HG02840 (cell line): Measurements from ENCODE around the gene COL27A1.

Experiments used
- ATAC-seq: cut with Tn5 transposase; IDR thresholded peaks from one replicate; pipeline ENCODE4 v1.9.1; 2021; ENCODE audit warnings: mild to moderate bottlenecking, moderate library complexity, moderate number of reproducible peaks; ENCODE audit not compliant: unreplicated experiment, low FRiP score

Gene COL27A1

DNA sequence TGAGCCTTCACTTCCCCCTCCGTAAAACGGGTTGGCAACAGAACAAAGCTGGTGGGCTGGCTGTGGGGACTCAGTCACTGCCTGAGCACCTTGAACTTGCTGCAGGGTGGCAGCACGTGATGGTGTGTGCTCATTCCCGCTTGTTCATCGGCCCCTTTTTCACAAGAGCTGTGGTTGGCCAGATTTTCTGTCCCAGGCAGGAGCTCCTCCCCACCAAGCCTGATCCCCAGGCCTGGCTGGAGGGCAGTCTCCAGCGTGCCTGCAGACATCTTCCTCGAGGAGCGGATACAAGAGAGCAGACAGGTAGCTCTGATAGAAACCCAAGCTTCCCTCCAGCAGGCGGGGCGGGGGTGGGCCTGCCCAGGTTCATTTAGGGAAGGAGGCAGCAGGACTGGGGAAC lies 105.7 kb downstream of the COL27A1 start:
- no peak for ATAC-seq

DNA sequence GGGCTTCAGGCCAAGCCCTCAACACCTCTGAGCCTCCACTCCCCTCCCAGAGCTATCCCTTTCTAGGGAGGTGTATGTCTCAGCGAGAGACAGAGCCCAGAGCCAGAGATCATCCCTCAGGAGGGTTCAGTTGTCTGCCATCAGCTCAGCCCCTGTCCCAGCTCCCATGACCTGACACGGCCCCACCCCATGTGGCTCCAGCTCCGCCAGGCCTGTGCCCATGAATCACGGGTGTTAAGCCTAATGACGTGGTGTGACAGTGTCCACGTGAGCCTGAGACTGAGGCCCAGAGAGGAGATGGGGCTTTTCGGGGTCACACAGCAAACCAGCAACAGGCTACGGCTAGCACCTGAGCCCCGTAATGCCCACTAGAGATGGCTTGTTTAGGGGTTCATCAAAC lies 106.7 kb downstream of the COL27A1 start:
- no peak for ATAC-seq

- ATAC-seq = no peak
These were observed 108.6 kb downstream of the COL27A1 start for GRCh38 chr9:114263853-114264510.

- no peak for ATAC-seq
These were observed 109.6 kb downstream of the COL27A1 start for GRCh38 chr9:114264806-114265550.

DNA sequence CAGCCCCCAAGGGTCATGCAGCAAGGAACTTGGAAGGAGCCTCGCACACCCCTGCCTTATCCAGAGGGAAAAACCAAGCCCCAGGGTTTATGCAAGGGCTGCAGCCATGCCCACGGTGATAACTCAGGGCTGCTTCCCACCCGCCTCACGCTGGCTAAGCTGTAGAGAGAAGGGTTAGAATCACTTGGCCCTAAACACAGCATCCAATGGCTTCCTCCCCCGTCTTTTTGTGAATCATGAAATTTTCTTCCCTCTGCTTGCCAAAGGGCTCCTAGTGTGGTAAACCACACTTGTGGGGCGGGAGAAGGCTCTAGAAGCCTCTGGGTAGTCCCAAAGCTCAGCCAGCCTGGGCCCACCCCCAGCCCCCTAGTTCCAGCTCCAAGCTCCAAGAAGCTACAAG lies 111.6 kb downstream of the COL27A1 start:
- ATAC-seq = no peak

DNA sequence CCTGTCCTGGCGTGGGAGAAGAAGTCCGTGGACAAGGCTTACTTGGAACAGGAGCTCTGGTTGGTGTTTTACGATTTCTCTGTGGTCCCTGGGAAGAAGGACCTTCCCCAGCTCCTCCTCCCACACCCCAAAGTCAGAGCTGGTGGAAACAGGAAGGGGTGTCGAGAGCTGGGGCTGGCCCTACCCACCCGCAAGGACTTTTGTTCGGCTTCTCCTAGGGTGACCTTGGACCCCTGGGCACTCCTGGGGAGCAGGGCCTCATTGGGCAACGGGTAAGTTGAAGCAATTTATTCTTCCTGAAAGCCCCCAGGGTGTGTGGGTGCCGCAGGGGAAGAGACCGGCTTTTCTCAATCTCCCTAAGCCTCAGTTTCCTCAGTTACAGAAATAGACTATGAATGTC lies 113.7 kb downstream of the COL27A1 start:
- ATAC-seq = no peak

- ATAC-seq = no peak
These were observed 115.0 kb downstream of the COL27A1 start for GRCh38 chr9:114270120-114270975.

DNA sequence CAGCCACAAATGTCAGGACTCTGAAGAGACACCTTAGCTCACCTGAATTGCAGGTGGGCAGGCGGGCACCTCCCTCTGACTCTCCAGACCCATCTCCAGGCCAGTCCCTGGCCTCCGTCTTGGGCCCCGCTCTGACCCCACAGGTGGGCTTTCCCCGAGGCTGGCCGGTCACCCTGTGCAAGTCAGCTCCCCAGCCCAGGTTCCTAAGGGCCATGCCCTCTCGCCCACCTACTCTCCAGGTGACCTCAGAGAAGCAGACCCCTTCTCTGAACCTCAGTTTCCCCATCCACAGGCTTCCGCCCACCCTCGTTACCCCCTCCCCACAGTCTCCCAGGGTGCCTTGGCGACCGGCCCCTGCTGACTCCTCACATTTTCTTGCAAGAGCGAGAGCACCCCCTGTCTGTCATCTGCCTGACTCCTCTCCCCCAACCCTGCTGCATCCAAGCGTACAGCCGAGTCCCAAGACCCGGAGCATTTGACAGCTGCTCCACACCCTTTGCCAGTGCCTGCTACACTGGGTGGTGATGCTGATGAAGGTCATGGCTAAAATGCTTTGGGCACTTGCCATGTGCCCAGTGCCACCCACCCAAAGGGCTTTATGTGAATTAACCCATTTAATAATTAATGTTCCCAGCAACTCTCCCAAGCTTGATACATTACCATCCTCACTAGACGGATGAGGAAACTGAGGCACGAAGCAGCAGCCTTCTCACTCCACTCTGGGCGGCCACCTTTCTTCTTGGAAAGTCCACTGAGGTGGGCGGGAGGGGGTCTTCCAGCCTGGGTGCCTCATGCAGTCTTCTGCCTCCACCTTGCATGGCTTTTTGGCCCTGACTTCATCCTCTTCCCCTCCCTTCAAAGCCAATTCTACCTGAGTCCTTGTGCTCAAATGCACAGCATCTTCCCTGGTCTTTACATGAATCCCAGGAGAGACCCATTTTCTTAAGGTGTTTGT lies 116.5 kb downstream of the COL27A1 start:
- ATAC-seq = no peak

DNA sequence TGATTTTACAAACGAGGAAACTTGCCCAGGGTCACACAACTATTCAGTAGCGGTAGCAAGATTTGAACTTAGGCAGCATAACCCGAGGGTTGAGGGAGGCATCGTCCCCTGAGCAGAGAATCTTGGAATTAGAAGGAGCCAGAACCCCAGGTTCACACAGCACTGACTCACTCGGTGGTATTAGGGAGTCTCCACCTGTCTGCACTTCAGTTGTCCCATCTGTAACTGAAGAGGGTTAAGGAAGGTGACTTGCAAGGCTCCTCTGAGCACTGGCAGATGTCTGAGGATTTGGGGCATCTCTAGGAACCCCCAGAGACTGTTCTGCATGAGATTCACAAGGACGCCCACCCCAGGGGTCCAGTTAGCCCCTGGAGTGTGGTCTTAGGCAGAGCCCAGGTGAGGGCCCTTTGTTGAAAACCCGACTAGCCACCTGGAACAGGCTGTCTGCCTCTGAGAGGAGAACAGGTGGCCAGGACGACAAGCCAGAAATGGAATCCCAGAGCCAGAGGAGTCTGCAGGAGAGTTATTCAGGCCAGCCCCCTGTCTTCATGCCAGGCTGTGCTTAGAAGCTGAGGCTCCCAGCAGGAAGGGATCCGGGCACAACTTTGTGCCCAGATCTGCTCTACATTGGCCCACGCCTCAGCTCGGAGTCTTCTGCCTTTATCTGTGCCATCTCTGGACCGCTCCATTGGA lies 117.5 kb downstream of the COL27A1 start:
- no peak for ATAC-seq

- ATAC-seq = no peak
These were observed 118.1 kb downstream of the COL27A1 start for GRCh38 chr9:114273461-114273881.

GRCh38 chr9:114274217-114274616 lies 118.9 kb downstream of the COL27A1 start:
- no peak for ATAC-seq

DNA sequence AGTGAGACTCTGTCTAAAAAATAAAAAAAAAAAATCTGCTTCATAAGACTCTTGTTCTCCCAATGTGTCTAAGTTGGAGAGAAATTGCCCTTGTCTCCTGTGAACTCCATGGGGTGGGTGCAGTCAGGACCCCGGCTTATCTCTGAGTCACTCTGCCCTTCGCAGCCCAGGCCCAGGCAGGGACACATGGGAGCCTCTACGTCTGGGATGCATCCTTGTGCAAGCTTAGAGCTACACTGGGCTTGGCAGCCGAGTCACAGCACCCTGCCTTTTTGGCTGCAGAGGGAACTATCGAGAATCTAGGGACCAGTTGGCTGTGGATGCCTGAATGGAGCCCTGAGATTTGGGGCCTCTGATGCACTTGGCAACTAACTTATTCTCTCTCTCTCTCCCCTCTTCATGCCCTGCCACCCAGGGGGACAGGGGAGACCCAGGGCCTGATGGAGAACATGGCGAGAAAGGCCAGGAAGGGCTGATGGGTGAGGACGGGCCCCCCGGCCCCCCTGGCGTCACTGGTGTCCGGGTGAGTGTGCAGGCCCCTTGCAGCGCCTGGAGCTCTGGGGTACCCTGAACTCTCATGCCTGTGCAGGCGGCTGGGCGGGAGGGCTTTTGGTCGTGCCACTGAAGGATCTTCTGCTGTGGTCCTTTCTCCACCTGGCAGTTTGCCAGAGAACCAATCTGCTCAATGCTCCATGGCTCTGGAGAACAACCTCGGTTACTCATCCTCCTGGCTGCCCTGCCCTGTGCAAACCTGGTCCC lies 120.1 kb downstream of the COL27A1 start:
- ATAC-seq = no peak

GRCh38 chr9:114276908-114277821 lies 121.8 kb downstream of the COL27A1 start:
- no peak for ATAC-seq

GRCh38 chr9:114278356-114278755 lies 123.0 kb downstream of the COL27A1 start:
- ATAC-seq = no peak

GRCh38 chr9:114278881-114279570 lies 123.7 kb downstream of the COL27A1 start:
- ATAC-seq = no peak

GRCh38 chr9:114279693-114280092 lies 124.4 kb downstream of the COL27A1 start:
- ATAC-seq = no peak
